SK-N-SH treated with all-trans-retinoic acid at 6 μM for 48 hours (cell line): Measurements from ENCODE around the gene TIGD3.

Source experiments
- ATAC-seq: fragments of 200-7000 bp; cut with Tn5 transposase; 3 replicates; pipeline ENCODE4 v1.9.1; 2020; ENCODE audit warnings: mild to moderate bottlenecking, moderate library complexity
- ARNTL ChIP-seq: fragments of 450-650 bp; formaldehyde crosslinking; IDR thresholded peaks from 2 replicates; pipeline ENCODE4 v1.5.0; 2020; ENCODE audit warnings: low read depth, mild to moderate bottlenecking, moderate library complexity, borderline replicate concordance
- BACH2 ChIP-seq: fragments of 250-450 bp; sonication (Bioruptor Pico); IDR thresholded peaks from 2 replicates; pipeline ENCODE4 v1.9.0; 2021; ENCODE audit warnings: mild to moderate bottlenecking, borderline replicate concordance
- CSDC2 ChIP-seq: fragments of 250-450 bp; sonication (Bioruptor Pico); IDR thresholded peaks from 2 replicates; pipeline ENCODE4 v1.5.0; 2020; ENCODE audit warnings: mild to moderate bottlenecking, moderate library complexity
- ESRRG ChIP-seq: fragments of 250-450 bp; sonication (Bioruptor Pico); IDR thresholded peaks from 2 replicates; pipeline ENCODE4 v1.6.1; 2021; ENCODE audit warnings: mild to moderate bottlenecking
- GLIS3 ChIP-seq: fragments of 250-450 bp; sonication (Bioruptor Pico); IDR thresholded peaks from 2 replicates; pipeline ENCODE4 v1.5.0; 2020; ENCODE audit warnings: mild to moderate bottlenecking, moderate library complexity
- ISL1 ChIP-seq: fragments of 250-450 bp; sonication (Bioruptor Pico); IDR thresholded peaks from 2 replicates; pipeline ENCODE4 v2.1.2; 2022; ENCODE audit warnings: mild to moderate bottlenecking, moderate library complexity
- OSR1 ChIP-seq: fragments of 250-450 bp; sonication (Bioruptor Pico); IDR thresholded peaks from 2 replicates; pipeline ENCODE4 v1.8.0; 2022; ENCODE audit warnings: moderate library complexity, mild to moderate bottlenecking, inconsistent platforms
- PPARA ChIP-seq: fragments of 250-450 bp; sonication (Bioruptor Pico); IDR thresholded peaks from 2 replicates; pipeline ENCODE4 v1.5.0; 2020; ENCODE audit warnings: mild to moderate bottlenecking, borderline replicate concordance
- SNAI2 ChIP-seq: fragments of 250-450 bp; sonication (Bioruptor Pico); IDR thresholded peaks from 2 replicates; pipeline ENCODE4 v1.5.0; 2020; ENCODE audit warnings: mild to moderate bottlenecking, moderate library complexity
- TCF4 ChIP-seq: fragments of 250-450 bp; sonication (Bioruptor Pico); IDR thresholded peaks from 2 replicates; pipeline ENCODE4 v1.8.0; 2021; ENCODE audit warnings: mild to moderate bottlenecking, moderate library complexity, borderline replicate concordance
- TOX ChIP-seq: fragments of 250-450 bp; sonication (Bioruptor Pico); IDR thresholded peaks from 2 replicates; pipeline ENCODE4 v1.8.0; 2021; ENCODE audit warnings: mild to moderate bottlenecking, moderate library complexity, borderline replicate concordance
- ZC3H10 ChIP-seq: fragments of 250-450 bp; sonication (Bioruptor Pico); IDR thresholded peaks from 2 replicates; pipeline ENCODE4 v1.5.1; 2021; ENCODE audit warnings: mild to moderate bottlenecking, moderate library complexity
- ZFP3 ChIP-seq: fragments of 250-450 bp; sonication (Bioruptor Pico); IDR thresholded peaks from 2 replicates; pipeline ENCODE4 v1.5.0; 2020; ENCODE audit warnings: mild to moderate bottlenecking, moderate library complexity
- ZFP30 ChIP-seq: fragments of 450-650 bp; formaldehyde crosslinking; IDR thresholded peaks from 2 replicates; pipeline ENCODE4 v1.5.0; 2022; ENCODE audit warnings: mild to moderate bottlenecking, moderate library complexity
- ZNF565 ChIP-seq: fragments of 450-650 bp; formaldehyde crosslinking; conservative IDR thresholded peaks from 2 replicates; pipeline ENCODE4 v1.5.0; 2020; ENCODE audit warnings: low read depth, mild to moderate bottlenecking, moderate library complexity
- ZNF70 ChIP-seq: fragments of 450-650 bp; formaldehyde crosslinking; IDR thresholded peaks from 2 replicates; pipeline ENCODE4 v1.5.0; 2020; ENCODE audit warnings: mild to moderate bottlenecking, moderate library complexity
- ZNF8 ChIP-seq: fragments of 450-650 bp; formaldehyde crosslinking; IDR thresholded peaks from 2 replicates; pipeline ENCODE4 v1.5.0; 2020; ENCODE audit warnings: mild to moderate bottlenecking, moderate library complexity
- TF ChIP-seq, protein P1 (sequence below): fragments of 250-450 bp; sonication (Bioruptor Pico); IDR thresholded peaks from 2 replicates; pipeline ENCODE4 v1.8.0; 2020; ENCODE audit warnings: mild to moderate bottlenecking, moderate library complexity, borderline replicate concordance
- TF ChIP-seq, protein P2 (sequence below): fragments of 250-450 bp; sonication (Bioruptor Pico); IDR thresholded peaks from 2 replicates; pipeline ENCODE4 v1.5.0; 2020; ENCODE audit warnings: mild to moderate bottlenecking, moderate library complexity
- TF ChIP-seq, protein P3 (sequence below): fragments of 250-450 bp; sonication (Bioruptor Pico); IDR thresholded peaks from 2 replicates; pipeline ENCODE4 v1.8.0; 2021; ENCODE audit warnings: low read depth, mild to moderate bottlenecking, moderate library complexity, borderline replicate concordance
- TF ChIP-seq, protein P4 (sequence below): fragments of 250-450 bp; sonication (Bioruptor Pico); IDR thresholded peaks from 2 replicates; pipeline ENCODE4 v1.5.1; 2021; ENCODE audit warnings: mild to moderate bottlenecking, moderate library complexity
- TF ChIP-seq, protein P5 (sequence below): fragments of 250-450 bp; sonication (Bioruptor Pico); IDR thresholded peaks from 2 replicates; pipeline ENCODE4 v1.5.1; 2020; ENCODE audit warnings: low read depth, mild to moderate bottlenecking, moderate library complexity

Gene TIGD3

DNA sequence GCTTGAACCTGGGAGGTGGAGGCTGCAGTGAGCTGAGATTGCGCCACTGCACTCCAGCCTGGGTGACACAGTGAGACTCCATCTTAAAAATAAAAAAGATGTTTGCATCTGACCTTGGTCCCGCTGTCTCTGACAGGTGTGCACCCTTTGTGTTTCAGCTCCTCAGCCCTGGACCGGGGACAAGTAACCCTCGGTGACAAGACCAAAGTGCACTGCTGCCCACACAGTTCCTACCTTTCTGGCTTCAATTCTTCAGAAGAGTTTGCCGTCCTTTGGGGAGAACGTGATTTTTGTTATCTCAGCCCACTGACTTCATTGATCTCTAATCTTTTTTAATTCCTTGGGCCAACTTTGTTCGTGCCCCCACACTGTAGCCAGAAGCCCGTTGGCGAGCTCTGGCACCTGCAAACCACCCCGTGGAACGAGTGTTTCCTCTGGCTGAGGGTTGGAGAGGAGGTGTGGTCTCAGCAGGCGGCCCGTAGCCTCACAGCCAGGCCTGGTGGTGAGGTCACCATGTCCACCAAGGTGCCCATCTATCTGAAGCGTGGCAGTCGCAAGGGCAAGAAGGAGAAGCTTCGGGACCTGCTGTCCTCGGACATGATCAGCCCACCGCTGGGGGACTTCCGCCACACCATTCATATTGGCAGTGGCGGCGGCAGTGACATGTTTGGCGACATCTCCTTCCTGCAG, 34.0 kb upstream of the TIGD3 start:
- no peak for ATAC-seq
- TF ChIP-seq BACH2 (CRISPR knock-in tag), result no peak
- TF ChIP-seq, protein P1, sequence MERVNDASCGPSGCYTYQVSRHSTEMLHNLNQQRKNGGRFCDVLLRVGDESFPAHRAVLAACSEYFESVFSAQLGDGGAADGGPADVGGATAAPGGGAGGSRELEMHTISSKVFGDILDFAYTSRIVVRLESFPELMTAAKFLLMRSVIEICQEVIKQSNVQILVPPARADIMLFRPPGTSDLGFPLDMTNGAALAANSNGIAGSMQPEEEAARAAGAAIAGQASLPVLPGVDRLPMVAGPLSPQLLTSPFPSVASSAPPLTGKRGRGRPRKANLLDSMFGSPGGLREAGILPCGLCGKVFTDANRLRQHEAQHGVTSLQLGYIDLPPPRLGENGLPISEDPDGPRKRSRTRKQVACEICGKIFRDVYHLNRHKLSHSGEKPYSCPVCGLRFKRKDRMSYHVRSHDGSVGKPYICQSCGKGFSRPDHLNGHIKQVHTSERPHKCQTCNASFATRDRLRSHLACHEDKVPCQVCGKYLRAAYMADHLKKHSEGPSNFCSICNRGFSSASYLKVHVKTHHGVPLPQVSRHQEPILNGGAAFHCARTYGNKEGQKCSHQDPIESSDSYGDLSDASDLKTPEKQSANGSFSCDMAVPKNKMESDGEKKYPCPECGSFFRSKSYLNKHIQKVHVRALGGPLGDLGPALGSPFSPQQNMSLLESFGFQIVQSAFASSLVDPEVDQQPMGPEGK (CRISPR knock-in tag), result no peak
- TF ChIP-seq ZNF565 (CRISPR knock-in tag), result no peak
- no peak for TF ChIP-seq ZFP3 (CRISPR knock-in tag)
- no peak for TF ChIP-seq ZNF70 (CRISPR knock-in tag)
- TF ChIP-seq ZFP30, result no peak
- TF ChIP-seq OSR1 (CRISPR knock-in tag), result no peak
- no peak for TF ChIP-seq ESRRG
- no peak for TF ChIP-seq GLIS3 (CRISPR knock-in tag)
- TF ChIP-seq, protein P2, sequence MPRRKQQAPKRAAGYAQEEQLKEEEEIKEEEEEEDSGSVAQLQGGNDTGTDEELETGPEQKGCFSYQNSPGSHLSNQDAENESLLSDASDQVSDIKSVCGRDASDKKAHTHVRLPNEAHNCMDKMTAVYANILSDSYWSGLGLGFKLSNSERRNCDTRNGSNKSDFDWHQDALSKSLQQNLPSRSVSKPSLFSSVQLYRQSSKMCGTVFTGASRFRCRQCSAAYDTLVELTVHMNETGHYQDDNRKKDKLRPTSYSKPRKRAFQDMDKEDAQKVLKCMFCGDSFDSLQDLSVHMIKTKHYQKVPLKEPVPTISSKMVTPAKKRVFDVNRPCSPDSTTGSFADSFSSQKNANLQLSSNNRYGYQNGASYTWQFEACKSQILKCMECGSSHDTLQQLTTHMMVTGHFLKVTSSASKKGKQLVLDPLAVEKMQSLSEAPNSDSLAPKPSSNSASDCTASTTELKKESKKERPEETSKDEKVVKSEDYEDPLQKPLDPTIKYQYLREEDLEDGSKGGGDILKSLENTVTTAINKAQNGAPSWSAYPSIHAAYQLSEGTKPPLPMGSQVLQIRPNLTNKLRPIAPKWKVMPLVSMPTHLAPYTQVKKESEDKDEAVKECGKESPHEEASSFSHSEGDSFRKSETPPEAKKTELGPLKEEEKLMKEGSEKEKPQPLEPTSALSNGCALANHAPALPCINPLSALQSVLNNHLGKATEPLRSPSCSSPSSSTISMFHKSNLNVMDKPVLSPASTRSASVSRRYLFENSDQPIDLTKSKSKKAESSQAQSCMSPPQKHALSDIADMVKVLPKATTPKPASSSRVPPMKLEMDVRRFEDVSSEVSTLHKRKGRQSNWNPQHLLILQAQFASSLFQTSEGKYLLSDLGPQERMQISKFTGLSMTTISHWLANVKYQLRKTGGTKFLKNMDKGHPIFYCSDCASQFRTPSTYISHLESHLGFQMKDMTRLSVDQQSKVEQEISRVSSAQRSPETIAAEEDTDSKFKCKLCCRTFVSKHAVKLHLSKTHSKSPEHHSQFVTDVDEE, result no peak
- TF ChIP-seq CSDC2 (CRISPR knock-in tag), result no peak
- TF ChIP-seq ZC3H10 (CRISPR knock-in tag), result no peak
- no peak for TF ChIP-seq TOX (CRISPR knock-in tag)
- no peak for TF ChIP-seq ARNTL (CRISPR knock-in tag)
- TF ChIP-seq ZNF8, result no peak
- no peak for TF ChIP-seq PPARA (CRISPR knock-in tag)
- TF ChIP-seq, protein P3, sequence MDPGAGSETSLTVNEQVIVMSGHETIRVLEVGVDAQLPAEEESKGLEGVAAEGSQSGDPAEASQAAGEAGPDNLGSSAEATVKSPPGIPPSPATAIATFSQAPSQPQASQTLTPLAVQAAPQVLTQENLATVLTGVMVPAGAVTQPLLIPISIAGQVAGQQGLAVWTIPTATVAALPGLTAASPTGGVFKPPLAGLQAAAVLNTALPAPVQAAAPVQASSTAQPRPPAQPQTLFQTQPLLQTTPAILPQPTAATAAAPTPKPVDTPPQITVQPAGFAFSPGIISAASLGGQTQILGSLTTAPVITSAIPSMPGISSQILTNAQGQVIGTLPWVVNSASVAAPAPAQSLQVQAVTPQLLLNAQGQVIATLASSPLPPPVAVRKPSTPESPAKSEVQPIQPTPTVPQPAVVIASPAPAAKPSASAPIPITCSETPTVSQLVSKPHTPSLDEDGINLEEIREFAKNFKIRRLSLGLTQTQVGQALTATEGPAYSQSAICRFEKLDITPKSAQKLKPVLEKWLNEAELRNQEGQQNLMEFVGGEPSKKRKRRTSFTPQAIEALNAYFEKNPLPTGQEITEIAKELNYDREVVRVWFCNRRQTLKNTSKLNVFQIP (CRISPR knock-in tag), result no peak
- TF ChIP-seq, all 23 proteins: peak for 0

DNA sequence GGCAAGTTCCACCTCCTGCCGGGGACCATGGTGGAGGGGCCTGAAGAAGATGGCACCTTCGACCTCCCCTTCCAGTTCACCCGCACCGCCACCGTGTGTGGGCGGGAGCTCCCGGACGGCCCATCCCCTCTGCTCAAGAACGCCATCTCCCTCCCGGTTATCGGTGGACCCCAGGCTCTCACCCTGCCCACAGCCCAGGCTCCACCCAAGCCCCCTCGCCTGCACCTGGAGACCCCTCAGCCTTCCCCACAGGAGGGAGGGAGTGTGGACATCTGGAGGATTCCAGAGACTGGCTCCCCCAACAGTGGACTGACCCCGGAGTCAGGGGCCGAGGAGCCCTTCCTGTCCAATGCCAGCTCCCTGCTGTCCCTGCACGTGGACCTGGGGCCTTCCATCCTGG, 33.5 kb upstream of the TIGD3 start:
- ATAC-seq, result no peak
- TF ChIP-seq ISL1 (CRISPR knock-in tag) (no peak), ZNF565 (CRISPR knock-in tag) (no peak), CSDC2 (CRISPR knock-in tag) (no peak), ZFP30 (no peak), OSR1 (CRISPR knock-in tag) (no peak), TCF4 (no peak)

DNA sequence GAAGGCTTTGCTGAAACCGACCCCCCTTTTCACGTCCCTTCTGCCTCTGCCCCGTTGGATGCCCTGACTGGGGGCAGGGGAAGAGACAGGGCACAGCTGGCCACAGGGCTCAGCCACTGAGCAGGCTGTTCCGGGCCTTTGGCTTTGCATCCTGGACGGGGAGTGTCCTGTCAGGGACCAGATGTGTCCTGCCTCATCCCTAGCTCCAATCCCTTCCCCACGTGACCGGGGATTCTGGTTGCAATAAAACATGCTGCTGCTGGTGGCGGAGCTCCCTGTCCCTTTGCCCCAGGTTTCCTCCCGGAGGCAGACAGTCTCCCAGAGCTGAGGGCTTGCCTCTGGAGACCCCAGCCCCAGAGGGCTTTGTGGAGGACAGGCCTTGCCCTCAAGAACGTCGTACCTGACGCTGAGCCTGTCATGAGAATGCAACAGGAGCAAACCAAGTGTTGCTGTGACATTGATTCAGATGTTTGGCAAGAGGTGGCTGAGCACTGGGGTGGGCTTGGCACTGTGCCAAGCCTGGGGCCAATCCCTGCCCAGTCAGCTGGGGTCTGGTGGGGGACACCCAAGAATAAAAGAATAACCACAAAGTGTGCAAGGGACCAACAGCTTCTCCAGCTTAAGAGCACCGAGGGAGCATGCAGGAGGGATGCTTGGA, 32.6 kb upstream of the TIGD3 start:
- TF ChIP-seq ZNF70 (CRISPR knock-in tag), result no peak
- TF ChIP-seq TOX (CRISPR knock-in tag), result no peak
- no peak for TF ChIP-seq ZC3H10 (CRISPR knock-in tag)
- TF ChIP-seq BACH2 (CRISPR knock-in tag), result no peak
- TF ChIP-seq ZFP3 (CRISPR knock-in tag), result no peak
- TF ChIP-seq ZNF8, result no peak
- no peak for TF ChIP-seq ZFP30
- TF ChIP-seq CSDC2 (CRISPR knock-in tag), result no peak
- no peak for TF ChIP-seq PPARA (CRISPR knock-in tag)
- no peak for TF ChIP-seq ZNF565 (CRISPR knock-in tag)
- no peak for TF ChIP-seq ISL1 (CRISPR knock-in tag)
- TF ChIP-seq, protein P4, sequence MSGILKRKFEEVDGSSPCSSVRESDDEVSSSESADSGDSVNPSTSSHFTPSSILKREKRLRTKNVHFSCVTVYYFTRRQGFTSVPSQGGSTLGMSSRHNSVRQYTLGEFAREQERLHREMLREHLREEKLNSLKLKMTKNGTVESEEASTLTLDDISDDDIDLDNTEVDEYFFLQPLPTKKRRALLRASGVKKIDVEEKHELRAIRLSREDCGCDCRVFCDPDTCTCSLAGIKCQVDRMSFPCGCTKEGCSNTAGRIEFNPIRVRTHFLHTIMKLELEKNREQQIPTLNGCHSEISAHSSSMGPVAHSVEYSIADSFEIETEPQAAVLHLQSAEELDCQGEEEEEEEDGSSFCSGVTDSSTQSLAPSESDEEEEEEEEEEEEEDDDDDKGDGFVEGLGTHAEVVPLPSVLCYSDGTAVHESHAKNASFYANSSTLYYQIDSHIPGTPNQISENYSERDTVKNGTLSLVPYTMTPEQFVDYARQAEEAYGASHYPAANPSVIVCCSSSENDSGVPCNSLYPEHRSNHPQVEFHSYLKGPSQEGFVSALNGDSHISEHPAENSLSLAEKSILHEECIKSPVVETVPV (CRISPR knock-in tag), result no peak
- no peak for TF ChIP-seq ESRRG
- TF ChIP-seq TCF4, result no peak
- TF ChIP-seq, protein P2, result no peak
- no peak for TF ChIP-seq SNAI2 (CRISPR knock-in tag)
- TF ChIP-seq, protein P5, sequence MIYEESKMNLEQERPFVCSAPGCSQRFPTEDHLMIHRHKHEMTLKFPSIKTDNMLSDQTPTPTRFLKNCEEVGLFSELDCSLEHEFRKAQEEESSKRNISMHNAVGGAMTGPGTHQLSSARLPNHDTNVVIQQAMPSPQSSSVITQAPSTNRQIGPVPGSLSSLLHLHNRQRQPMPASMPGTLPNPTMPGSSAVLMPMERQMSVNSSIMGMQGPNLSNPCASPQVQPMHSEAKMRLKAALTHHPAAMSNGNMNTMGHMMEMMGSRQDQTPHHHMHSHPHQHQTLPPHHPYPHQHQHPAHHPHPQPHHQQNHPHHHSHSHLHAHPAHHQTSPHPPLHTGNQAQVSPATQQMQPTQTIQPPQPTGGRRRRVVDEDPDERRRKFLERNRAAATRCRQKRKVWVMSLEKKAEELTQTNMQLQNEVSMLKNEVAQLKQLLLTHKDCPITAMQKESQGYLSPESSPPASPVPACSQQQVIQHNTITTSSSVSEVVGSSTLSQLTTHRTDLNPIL (CRISPR knock-in tag), result no peak
- no peak for TF ChIP-seq OSR1 (CRISPR knock-in tag)
- TF ChIP-seq GLIS3 (CRISPR knock-in tag), result no peak
- peak; percentile 16; the same call in 1 of the 3 replicates for ATAC-seq
